Smooth muscle cell (in vitro differentiated cells): ENCODE data around the gene ZNF275. TPM values are rescaled to one million over a fixed set of nuclear protein-coding genes. Genes with fewer than 3 reads are reported as not detected.
"Not testable (repeated sequence)": the region's sequence is repeated elsewhere in the genome, so short reads cannot be mapped to it uniquely, and the experiment has no call there.

Source experiments
- DNase-seq: peaks from one replicate; lab custom pipeline; 2025; ENCODE audit not compliant: unreplicated experiment; lab: John Stamatoyannopoulos, UW
- H2AFZ ChIP-seq: fragments of 200-600 bp; sonication (generic); 2 replicates; pipeline ENCODE4 v1.6.0; 2016; ENCODE audit warnings: antibody characterized with exemption, low read depth, mild to moderate bottlenecking
- H3F3A ChIP-seq: fragments of 200-600 bp; sonication (generic); 2 replicates; pipeline ENCODE4 v1.6.0; 2017; ENCODE audit warnings: antibody characterized with exemption, low read depth
- H3K27ac ChIP-seq: fragments of 200-600 bp; sonication (generic); 2 replicates; pipeline ENCODE4 v1.5.1; 2016; ENCODE audit warnings: low read depth, mild to moderate bottlenecking
- H3K27me3 ChIP-seq: fragments of 200-600 bp; sonication (generic); 2 replicates; pipeline ENCODE4 v1.6.1; 2016; ENCODE audit warnings: low read depth, mild to moderate bottlenecking
- H3K36me3 ChIP-seq: fragments of 200-600 bp; sonication (generic); 2 replicates; pipeline ENCODE4 v1.5.1; 2016; ENCODE audit warnings: low read depth
- H3K4me1 ChIP-seq: fragments of 200-600 bp; sonication (generic); 2 replicates; pipeline ENCODE4 v1.5.1; 2016; ENCODE audit warnings: low read depth
- H3K4me2 ChIP-seq: fragments of 200-600 bp; sonication (generic); 2 replicates; pipeline ENCODE4 v1.6.0; 2016; ENCODE audit warnings: mild to moderate bottlenecking
- H3K4me3 ChIP-seq: fragments of 200-600 bp; sonication (generic); 2 replicates; pipeline ENCODE4 v1.5.1; 2016; ENCODE audit warnings: mild to moderate bottlenecking
- H3K79me2 ChIP-seq: fragments of 200-600 bp; sonication (generic); 2 replicates; pipeline ENCODE4 v1.6.0; 2016; ENCODE audit warnings: low read depth, mild to moderate bottlenecking
- H3K9ac ChIP-seq: fragments of 200-600 bp; sonication (generic); 2 replicates; pipeline ENCODE4 v1.6.0; 2016; ENCODE audit warnings: low read depth
- H3K9me3 ChIP-seq: fragments of 200-600 bp; sonication (generic); replicated peaks from 2 replicates; pipeline ENCODE4 v1.5.1; 2016; ENCODE audit warnings: low read depth
- H4K20me1 ChIP-seq: fragments of 200-600 bp; sonication (generic); 2 replicates; pipeline ENCODE4 v1.6.0; 2016; ENCODE audit warnings: low read depth
- CTCF ChIP-seq: fragments of 200-600 bp; sonication (generic); IDR thresholded peaks from 2 replicates; pipeline ENCODE4 v1.5.1; 2017; ENCODE audit warnings: borderline replicate concordance, mild to moderate bottlenecking, antibody characterized with exemption; ENCODE audit not compliant: insufficient read depth, poor library complexity, severe bottlenecking
- WGBS: methylation state at CpG from one replicate; pipeline ENCODE4 v1.1.7; 2016; ENCODE audit warnings: low lambda C conversion rate; 5-methylcytosine and 5-hydroxymethylcytosine counted together
- polyA plus RNA-seq: library from polyadenylated mRNA; unstranded; fragments of >200 nt; fragmentation: Nextera tagmentation; extraction: Ambion mirVana; gene quantifications from 2 replicates; pipeline ENCODE4 v1.2.1, GENCODE V29; 2016
- total RNA-seq: library from RNA; depleted of rRNA; stranded (reverse); fragments of >200 nt; gene quantifications from 2 replicates; pipeline ENCODE4 v1.2.3, GENCODE V29; 2014

The ZNF275 gene
- total and polyA plus RNA-seq, 2 experiments from 2014 or later = 9.7 to 17.8 TPM

DNA sequence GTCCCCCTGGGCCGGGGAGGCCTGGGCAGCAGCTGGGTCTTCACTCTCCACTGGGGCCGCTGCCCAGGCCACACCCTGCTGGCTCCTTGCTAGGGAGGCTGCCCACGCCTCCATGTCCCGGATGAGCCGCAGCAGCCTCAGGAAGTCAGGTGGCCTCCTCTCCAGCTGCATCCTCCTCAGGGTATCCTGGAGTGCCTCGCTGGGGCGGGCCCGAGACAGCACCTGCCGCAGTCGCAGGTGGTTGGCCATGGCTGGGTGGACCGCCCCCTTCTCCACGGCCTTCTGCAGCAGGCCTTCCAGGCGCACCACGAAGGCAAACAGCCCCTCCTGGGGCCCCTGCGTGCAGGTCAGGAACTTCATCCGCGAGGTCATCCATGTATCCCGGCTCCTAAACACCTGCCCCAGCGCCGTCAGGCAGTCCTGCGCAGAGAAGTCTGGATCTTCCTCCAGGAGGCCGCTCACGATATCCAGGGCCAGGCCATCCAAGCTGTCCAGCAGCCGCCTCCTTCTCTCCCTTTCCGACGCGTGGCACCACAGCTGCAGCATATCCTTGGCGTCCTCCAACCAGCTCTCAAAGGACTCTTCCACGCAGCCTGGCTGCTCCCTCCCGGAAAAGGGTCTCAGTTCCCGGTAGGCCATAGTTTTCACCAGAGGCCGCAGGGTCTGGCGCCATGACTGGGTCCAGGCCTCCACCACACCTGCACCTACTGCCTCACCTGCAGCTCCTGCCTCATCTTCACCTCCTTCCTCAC lies 14.5 kb upstream of the ZNF275 start:
- Histone ChIP-seq H3K27ac (no peak overlapping the region), H4K20me1 (no peaks in the 10 kb centered on the region), H3K9ac (no peak overlapping the region), H3K9me3 (no peaks in the 10 kb centered on the region), H3K79me2 (no peaks in the 10 kb centered on the region), H3F3A (no peaks in the 10 kb centered on the region), H3K4me1 (no peaks in the 10 kb centered on the region), H3K4me3 (no peak overlapping the region), H2AFZ (no peak overlapping the region), H3K4me2 (no peak overlapping the region), H3K36me3 (no peaks in the 10 kb centered on the region), H3K27me3 (no peaks in the 10 kb centered on the region)
- WGBS = 89% methylated on average over 30 of the region's 33 CpGs
- TF ChIP-seq CTCF = no peak
- DNase-seq = no peak

- H3K4me1 ChIP-seq, H3K27me3 ChIP-seq, H3K36me3 ChIP-seq, H3F3A ChIP-seq, H3K9me3 ChIP-seq, H3K4me3 ChIP-seq, DNase-seq, H4K20me1 ChIP-seq, H2AFZ ChIP-seq, H3K9ac ChIP-seq, H3K4me2 ChIP-seq, H3K27ac ChIP-seq, H3K79me2 ChIP-seq: not testable (repeated sequence)
- WGBS = 100% methylated on average over 1 of the region's 1 CpG
These were observed 13.9 kb upstream of the ZNF275 start for GRCh38 chrX:153320047-153320443.

DNA sequence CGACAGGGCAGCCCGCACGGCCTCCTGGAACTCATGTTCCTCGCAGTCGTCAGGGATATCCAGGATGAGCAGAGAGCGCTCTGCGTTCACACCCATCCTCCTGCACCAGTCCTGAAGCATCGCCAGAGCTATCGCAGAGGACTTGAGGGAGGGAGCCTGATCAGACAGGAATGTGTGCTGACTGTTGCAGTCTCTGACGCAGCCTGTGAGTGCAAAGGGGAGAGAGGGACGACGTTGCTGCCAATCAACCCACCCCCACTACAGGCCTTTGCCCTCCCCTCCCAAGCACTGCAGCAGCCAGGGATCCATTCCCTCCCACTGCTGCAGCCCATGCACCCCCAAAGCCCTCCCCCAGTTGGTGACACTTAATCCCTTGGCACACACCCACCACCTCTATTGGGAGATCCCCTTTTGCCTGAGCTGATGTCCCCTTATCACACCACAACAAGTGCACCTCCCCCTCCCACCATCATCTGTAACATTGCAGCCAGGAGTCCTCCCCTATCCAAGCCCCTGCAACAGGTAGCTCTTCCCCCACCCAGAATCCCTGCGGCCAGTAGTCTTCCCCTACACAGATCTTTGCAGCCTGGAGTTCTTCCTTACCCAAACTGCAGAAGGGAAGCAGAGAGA lies 13.3 kb upstream of the ZNF275 start:
- Histone ChIP-seq H3F3A (no peaks in the 10 kb centered on the region), H3K4me1 (no peaks in the 10 kb centered on the region), H3K36me3 (no peaks in the 10 kb centered on the region), H3K27ac (no peak overlapping the region), H3K9me3 (no peaks in the 10 kb centered on the region), H3K9ac (no peak overlapping the region), H3K79me2 (no peaks in the 10 kb centered on the region), H4K20me1 (no peaks in the 10 kb centered on the region), H3K27me3 (no peaks in the 10 kb centered on the region), H3K4me3 (no peak overlapping the region), H2AFZ (no peak overlapping the region), H3K4me2 (no peak overlapping the region)
- no peak for DNase-seq
- TF ChIP-seq CTCF = no peak
- 64% methylated on average over 6 of the region's 13 CpGs for WGBS

GRCh38 chrX:153321381-153322124 lies 12.4 kb upstream of the ZNF275 start, which contains the start of gene PNMA6F:
TSS of gene PNMA6F (minus strand) at chrX:153321767. CDS start at chrX:153320674, 1,093 bp downstream.
- Histone ChIP-seq H3K9me3 (no peaks in the 10 kb centered on the region), H3K27me3 (no peaks in the 10 kb centered on the region), H3K9ac (no peak within 1 kb of the TSS), H3K4me2 (no peak within 1 kb of the TSS), H3K79me2 (no peaks in the 10 kb centered on the region), H3K27ac (no peak within 1 kb of the TSS), H3K36me3 (no peaks in the 10 kb centered on the region), H4K20me1 (no peaks in the 10 kb centered on the region), H3F3A (no peaks in the 10 kb centered on the region), H3K4me3 (no peak within 1 kb of the TSS), H2AFZ (no peak within 1 kb of the TSS), H3K4me1 (no peaks in the 10 kb centered on the region)
- 82% methylated on average over 23 of the region's 36 CpGs for WGBS
- no peak for DNase-seq
- TF ChIP-seq CTCF = no peak
